DMS153 (cell line): ENCODE results near the gene NDC1.
"Not testable (repeated sequence)": the region's sequence is repeated elsewhere in the genome, so short reads cannot be mapped to it uniquely, and the experiment has no call there.

ENCODE experiments used
- DNase-seq: peaks from one replicate; lab custom pipeline; 2025; lab: John Stamatoyannopoulos, UW

NDC1 gene

DNA sequence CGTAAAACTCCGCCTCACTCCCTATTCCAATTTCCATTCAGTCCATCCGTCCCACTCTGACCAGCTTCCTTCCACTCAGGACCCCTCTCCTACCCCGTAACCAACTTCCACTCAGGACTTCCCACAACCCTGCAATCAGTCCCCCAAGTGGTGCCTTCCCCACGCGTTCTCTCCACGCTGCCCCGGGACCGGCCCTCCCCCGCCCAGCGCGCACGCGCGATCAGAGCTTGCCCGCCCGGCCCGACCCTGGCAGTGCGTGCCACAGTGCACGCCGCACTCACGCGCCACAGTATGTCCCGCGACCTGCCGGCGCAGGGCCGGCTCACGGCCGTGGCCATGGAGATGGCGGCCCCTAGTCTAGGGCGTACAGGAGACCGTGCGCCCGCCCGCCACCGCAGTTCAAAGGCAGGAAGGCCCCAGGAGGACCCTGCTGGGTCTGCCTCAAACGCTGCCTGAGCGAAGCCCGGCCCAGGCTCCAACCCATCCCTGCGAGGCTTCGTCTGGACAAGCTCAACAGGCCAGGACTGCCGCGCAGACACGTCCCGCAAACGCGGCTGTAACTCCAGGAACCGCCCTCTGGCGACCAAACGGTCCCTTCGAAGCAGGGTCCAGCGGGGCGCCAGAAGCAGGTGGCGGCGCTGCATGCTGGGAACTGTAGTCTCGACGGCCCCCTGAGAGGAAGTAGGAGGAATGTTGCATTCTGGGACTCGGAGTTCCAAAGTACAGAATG lies at the start of gene NDC1:
Gene NDC1 (minus strand): TSS at position 373 of the 730 bp plus-strand sequence. CDS start 35 bp downstream, at position 338.
- peak; percentile 97 for DNase-seq

DNA sequence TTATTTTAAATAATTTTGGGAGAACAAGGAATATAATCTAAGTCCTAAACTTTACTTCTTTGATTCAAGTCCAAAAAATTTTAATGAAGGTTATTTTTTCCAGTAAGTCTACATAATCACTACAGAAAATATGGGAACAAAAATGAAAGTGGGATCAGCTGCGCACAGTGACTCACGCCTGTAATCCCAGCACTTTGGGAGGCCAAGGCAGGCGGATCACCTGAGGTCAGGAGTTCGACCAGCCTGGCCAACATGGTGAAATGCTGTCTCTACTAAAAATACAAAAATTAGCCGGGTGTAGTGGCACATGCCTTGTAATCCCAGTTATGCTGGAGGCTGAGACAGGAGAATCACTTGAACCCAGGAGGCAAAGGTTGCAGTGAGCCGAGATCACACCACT lies 45.5 kb upstream of the NDC1 start:
- not testable (repeated sequence) for DNase-seq

DNA sequence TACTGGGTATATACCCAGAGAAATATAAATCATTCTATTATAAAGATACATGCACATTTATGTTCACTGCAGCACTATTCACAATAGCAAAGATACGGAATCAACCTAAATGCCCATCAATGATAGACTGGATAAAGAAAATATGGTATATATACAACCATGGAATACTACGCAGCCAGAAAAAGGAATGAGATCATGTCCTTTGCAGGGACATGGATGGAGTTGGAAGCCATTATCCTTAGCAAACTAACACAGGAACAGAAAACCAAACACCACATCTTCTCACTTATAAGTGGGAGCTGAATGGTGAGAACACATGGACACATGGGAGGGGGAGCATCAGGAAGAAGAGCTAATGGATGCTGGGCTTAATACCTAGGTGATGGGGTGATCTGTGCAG lies 43.8 kb upstream of the NDC1 start:
- not testable (repeated sequence) for DNase-seq

GRCh38 chr1:53878492-53879105 lies 40.5 kb upstream of the NDC1 start:
- peak; percentile 33 for DNase-seq

DNA sequence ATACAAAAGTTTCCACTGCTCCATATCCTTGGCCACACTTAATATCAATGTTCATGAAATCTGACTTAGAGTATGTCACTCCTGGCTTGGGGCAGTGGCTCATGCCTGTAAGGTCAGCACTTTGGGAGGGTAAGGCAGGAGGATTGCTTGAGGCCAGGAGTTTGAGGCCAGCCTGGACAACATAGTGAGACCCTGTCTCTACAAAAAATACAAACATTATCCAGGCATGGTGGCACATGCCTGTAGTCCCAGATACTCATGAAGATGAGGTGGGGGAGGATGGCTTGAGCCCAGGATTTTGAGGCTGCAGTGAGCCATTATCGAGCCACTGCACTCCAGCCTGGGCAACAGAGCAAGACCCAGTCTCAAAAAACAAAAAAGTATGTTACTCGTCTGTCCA lies 37.1 kb upstream of the NDC1 start:
- DNase-seq, result not testable (repeated sequence)

- DNase-seq, result no peak
Observed at GRCh38 chr1:53871773-53872484, 33.8 kb upstream of the NDC1 start.

- no peak for DNase-seq
Observed at GRCh38 chr1:53871221-53871620, 33.1 kb upstream of the NDC1 start.

- no peak for DNase-seq
Observed at GRCh38 chr1:53869454-53870117, 31.5 kb upstream of the NDC1 start.

DNA sequence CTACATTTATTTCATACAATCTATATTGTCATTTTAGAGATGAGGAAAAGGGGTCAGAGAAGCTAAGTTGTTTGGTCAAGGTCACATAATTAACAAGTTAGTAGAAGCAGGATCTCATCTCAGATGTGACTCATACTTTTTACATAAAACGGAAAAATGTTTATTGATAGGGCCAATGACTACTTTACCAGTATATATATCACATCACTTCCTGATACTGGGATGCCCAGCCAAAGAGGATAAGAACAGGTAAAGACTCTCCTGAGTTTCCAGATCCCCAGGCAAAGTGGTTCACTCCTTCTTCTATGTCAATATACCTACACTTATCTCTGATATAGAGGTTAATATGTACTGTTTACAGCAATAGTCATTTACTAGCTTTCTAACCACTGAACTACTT lies 30.5 kb upstream of the NDC1 start:
- DNase-seq, result no peak

DNA sequence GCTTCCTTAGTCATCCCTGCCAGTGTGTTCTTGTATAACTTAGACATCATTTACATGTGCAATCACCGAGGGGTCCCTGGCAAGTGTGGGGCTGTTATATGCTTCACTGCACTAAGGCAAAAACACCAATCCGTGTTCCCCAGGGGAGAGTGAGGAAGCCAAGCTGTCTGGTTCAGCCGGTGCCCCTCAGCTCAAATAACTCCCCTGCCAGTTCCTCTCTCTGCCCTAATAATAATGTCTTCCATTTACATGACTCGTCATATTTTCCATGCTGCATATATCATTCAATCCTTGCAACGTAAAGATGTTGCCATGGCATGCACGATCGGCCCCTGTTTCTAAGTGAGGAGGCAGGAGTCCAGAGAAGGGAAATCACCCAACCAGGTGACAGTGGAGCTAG lies 24.4 kb upstream of the NDC1 start:
- no peak for DNase-seq

- DNase-seq, result peak; percentile 9
Observed at GRCh38 chr1:53860967-53861411, 22.9 kb upstream of the NDC1 start.

GRCh38 chr1:53851571-53852285 lies 13.6 kb upstream of the NDC1 start:
- no peak for DNase-seq

DNA sequence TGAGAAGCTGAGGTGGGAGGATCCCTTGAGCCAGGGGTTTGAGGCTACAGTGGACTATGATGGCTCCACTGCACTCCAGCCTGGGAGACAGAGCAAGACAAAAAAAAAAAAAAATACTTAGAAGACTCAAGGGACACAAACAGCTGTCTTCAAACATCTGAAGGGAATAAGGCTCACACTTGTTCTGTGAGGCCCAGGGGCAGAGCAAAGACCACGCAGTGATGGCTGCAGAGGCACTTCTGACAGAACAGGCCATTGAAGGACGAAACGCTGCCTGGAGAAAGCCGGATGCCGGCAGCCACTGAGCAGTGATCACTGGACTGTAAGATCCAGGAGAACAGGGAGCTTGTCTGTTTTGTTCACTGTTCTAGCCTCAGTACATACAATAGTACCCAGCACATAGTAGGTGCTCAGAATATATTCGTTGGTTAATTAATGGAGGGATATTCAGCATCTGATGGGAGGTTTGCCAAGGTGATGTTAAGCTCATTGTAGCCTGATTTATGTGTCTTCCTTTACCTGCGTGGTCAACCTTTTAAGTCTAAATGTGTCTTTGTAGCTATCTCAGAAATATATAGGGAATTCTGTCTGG lies 12.1 kb upstream of the NDC1 start:
- no peak for DNase-seq

GRCh38 chr1:53847980-53848379 lies 9.9 kb upstream of the NDC1 start:
- DNase-seq, result no peak

GRCh38 chr1:53842347-53842746 lies 4.3 kb upstream of the NDC1 start:
- no peak for DNase-seq

- no peak for DNase-seq
Observed at GRCh38 chr1:53838654-53838974, 518 bp upstream of the NDC1 start.

GRCh38 chr1:53837646-53837923 lies 511 bp downstream of the NDC1 start:
- DNase-seq, result no peak

DNA sequence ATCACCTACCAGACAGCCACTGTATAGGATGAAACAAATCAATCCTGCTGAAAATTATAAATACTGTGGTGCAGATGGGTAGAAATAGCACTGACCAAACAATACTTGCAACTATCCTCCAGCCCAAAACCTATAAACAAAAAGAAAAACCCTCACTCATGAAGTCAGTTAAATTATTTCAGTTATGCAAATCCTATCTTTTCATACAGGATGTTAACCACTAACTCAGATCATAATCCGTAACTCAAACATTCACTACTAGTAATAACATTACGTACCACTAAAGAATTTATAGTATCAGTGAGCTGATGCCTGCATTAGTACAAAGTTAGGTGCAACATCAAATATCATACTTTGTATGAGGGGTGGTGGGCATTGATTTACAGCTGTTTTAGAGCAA lies 2.6 kb downstream of the NDC1 start:
- no peak for DNase-seq

- DNase-seq, result no peak
Observed at GRCh38 chr1:53834776-53835175, 3.3 kb downstream of the NDC1 start.

DNA sequence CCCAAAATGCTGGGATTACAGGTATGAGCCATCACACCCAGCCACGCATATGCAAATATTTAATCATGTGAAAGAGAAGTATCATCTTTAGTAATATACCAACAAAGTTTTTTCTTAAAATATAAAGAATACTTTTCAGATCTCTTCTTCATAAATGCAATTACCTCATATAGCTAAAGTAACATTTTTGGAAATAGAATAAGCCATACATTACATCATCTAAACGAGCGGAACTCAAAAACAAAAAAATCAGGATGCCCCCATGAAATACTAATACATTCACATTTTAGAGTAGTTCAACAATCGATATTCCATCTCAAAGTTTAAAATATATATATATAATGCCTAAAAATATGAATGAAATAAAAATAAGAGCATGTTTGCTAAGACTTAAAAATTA lies 4.7 kb downstream of the NDC1 start:
- no peak for DNase-seq

DNA sequence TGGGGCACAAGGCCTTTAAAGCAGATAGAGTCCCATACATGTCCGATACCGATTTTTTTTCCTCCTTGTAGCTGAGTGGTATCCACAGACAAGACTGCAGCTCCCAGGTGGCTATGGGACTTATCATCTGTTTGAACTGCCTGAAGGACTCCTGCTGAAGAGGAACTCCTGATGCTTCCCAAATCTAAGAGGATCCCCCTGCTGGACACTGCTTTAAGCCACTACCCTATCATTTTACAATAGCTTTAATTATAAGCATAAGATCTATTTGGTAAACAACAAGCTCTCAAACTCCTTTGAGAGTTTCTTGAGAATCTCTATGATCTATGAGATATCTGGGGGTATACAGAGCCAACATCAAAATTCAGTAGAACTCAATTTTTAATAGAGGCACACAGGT lies 11.7 kb downstream of the NDC1 start:
- DNase-seq, result no peak

GRCh38 chr1:53825306-53825705 lies 12.8 kb downstream of the NDC1 start:
- DNase-seq, result no peak
